Measurements from ENCODE around the gene UBAC1. TPM values are rescaled to one million over a fixed set of nuclear protein-coding genes. Genes with fewer than 3 reads are reported as not detected.
A peak's percentile ranks its signal among the peaks of the same experiment; 100 is the strongest.
"Not testable (repeated sequence)": the region's sequence is repeated elsewhere in the genome, so short reads cannot be mapped to it uniquely, and the experiment has no call there.

The UBAC1 gene
- total RNA-seq, 1 experiment from 2014 or later, result 60.6 TPM

DNA sequence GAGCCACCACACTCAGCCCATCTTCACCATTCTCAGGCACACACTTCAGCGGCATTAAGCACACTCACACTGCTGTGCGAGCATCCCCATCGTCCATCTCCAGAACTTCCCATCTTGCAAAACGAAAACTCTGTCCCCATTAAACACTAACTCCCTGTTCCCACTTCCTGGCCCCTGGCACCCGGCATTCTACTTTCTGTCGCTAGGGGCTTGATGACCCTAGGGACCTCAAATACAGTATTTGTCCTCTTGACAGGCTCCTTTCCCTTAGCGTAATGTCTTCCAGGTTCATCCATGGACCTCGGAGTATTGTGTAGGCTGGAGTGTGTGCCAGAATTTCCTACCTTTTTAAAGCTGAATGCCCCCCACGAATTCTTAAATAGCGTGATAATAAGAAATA, 14.7 kb upstream of the UBAC1 start:
- no peak for DNase-seq
- H3K27ac ChIP-seq, result no peak overlapping the region
- no peak overlapping the region for H3K4me3 ChIP-seq
- no peaks in the 10 kb centered on the region for H3K36me3 ChIP-seq
- peaks cover 13% of the 10 kb centered on the region; the same call in 1 of the 2 replicates for H3K27me3 ChIP-seq
- peaks cover 7% of the 10 kb centered on the region; the same call in 1 of the 2 replicates for H3K4me1 ChIP-seq
- H3K9me3 ChIP-seq (replicated peaks), result no peaks in the 10 kb centered on the region

DNA sequence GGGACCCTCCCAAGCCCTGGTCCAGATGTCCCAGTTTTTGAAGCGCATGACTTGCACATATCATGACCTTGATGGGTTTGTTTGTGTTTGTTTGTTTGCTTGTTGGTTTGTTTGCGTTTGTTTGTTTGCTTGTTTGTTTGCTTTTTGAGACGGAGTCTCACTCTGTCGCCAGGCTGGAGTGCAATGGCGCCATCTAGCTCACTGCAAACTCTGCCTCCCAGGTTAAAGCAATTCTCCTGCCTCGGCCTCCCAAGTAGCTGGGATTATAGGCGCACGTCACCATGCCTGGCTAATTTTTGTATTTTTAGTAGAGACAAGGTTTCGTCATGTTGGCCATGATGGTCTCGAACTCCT, 13.0 kb upstream of the UBAC1 start:
- Histone ChIP-seq H3K27me3 (peaks cover 9% of the 10 kb centered on the region; the same call in 1 of the 2 replicates), H3K4me1 (peaks cover 7% of the 10 kb centered on the region; the same call in 1 of the 2 replicates), H3K9me3 (replicated peaks) (no peaks in the 10 kb centered on the region), H3K4me3 (no peak overlapping the region), H3K36me3 (no peaks in the 10 kb centered on the region), H3K27ac (no peak overlapping the region)
- no peak for DNase-seq

DNA sequence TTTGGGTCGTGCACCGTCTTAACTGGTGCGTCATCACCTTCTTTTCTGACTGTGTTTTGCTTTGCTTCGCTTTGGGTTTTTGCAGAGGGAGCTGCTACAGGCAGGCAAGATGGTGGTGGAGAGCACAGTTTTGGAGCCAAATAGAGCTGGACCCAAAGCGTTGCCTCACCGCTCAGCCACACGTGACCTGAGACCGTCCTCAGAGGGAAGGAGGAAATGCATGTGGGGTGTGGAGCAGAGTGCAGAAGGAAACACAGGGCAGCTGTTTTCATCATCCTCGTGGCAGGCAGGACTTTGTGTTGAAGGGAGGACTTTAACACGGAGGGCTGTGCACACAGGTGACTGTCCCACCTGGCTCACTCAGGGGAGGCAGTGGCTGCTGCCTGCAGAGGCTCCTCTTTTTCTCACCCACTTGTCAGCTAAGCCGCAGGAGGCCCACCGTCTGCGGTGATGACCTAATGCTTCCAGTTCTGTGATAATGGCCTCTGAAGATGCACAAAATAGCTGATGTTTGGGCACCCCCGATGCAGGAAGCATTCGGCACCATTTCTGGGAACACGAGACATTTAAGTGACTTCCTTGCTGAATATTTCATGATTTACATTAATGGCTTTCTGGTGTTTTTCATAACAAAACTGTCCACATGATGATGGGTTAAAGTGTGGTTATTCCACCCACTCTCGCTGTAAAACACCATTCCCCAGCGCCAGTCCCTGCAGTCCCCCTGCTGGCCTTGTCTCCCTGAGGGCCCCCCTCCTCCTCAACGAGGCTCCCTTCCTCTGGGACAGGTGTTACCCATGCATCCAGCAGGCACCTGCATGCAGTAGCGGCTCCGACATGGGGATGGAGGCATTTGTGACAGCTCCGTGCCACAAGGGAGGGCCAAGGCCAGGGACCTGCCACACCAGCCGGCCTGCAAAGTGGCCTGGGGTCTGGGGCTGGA, 12.4 kb upstream of the UBAC1 start:
- Histone ChIP-seq H3K36me3 (no peaks in the 10 kb centered on the region), H3K27ac (no peak overlapping the region), H3K4me3 (no peak overlapping the region), H3K9me3 (replicated peaks) (no peaks in the 10 kb centered on the region), H3K27me3 (0 out of 2 replicates have a peak, but pooled peaks cover 4% of the 10 kb centered on the region), H3K4me1 (peaks cover 7% of the 10 kb centered on the region; the same call in 1 of the 2 replicates)
- no peak for DNase-seq

DNA sequence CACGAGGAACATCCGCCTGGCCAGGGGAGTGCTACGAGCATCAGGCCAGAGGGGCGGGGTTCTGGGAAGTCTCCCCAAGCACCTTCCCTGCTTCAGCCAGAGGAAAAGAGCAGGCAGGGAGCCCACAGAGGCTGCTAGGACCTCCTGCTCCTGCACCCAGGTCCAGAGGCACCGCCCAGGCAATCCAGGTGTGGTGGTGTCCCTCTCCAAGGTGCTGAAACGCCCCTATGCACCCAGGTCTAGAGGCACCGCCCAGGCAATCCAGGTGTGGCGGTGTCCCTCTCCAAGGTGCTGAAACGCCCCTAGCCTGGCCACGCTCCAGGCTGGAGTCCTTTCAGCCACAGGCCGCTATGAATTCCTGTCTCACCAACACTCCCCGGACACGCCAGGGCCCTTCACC, 10.7 kb upstream of the UBAC1 start:
- Histone ChIP-seq H3K27me3 (0 out of 2 replicates have a peak, but pooled peaks cover 4% of the 10 kb centered on the region), H3K4me1 (peaks cover 2% of the 10 kb centered on the region; the same call in 1 of the 2 replicates), H3K9me3 (replicated peaks) (no peaks in the 10 kb centered on the region), H3K36me3 (no peaks in the 10 kb centered on the region), H3K27ac (no peak overlapping the region), H3K4me3 (no peak overlapping the region)
- peak in 1 of 2 experiments; percentile 66 for DNase-seq

DNA sequence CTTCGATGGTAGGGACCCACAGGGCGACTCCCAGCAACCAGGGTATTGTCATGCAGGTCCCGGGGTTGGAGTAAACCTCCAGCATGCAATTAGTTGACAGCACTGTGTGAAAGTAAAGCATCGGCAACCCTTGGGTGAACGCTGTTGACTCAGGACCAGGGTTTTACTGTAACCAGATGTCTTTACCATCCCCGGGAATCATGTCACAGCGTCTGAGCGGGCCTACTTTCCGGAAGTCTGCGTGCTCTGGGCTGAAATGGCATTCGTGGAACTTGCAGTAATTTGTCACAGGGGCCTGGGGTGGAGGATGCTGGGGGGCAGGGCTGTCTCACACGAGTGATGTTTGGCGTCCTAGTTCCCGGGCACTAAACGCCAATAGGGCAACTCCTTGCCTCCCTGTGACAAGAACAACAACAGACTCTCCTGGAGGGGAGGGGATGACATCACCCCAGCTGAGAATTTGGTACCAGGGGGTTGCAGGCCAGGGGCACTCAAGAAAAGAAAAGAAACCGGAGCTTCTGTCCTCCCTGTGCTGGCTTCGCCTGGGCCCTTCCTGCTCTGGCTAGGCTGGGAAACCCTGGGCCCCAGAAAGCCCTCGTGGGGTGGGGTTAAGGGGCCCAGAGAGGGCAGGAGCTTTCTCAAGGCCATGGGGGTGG, 10.1 kb upstream of the UBAC1 start:
- H3K9me3 ChIP-seq (replicated peaks), result no peaks in the 10 kb centered on the region
- no peaks in the 10 kb centered on the region for H3K36me3 ChIP-seq
- no peak overlapping the region for H3K4me3 ChIP-seq
- no peaks in the 10 kb centered on the region for H3K4me1 ChIP-seq
- no peak for DNase-seq
- no peak overlapping the region for H3K27ac ChIP-seq
- no peaks in the 10 kb centered on the region for H3K27me3 ChIP-seq

DNA sequence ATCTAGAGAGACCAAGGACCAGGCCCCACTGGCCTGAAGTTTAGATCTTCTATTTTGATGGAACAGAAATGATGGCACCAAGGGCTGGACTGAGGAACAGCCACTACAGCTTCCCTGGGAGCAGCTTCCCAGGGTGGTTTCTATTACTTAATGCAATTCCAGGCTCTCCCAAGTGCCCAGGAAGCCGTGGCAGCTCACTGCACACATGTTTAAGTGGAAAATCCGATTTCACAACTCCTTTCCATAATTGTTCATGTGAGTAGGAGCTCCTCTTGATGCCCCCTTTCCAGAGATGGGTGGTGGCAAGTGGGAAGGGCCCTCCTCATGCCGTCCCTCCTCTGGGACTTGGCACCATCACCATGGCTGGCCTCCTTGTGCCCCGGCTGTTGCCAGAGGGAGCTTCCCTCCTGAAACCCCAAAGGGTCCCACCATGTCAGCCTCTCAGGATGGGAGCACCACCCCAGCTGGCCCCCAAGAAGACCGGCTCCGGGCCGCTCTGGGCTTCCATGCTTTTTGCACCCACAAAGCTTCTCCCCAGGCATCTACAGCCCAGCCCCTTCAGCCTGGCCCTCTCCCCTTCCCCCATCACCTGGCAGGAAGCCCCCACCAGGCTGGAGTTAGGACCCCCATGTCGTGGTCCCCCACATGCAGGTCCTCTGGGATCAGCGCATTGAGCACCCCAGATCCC, 9.1 kb upstream of the UBAC1 start:
- no peak overlapping the region for H3K27ac ChIP-seq
- DNase-seq, result no peak
- H3K36me3 ChIP-seq, result no peaks in the 10 kb centered on the region

DNA sequence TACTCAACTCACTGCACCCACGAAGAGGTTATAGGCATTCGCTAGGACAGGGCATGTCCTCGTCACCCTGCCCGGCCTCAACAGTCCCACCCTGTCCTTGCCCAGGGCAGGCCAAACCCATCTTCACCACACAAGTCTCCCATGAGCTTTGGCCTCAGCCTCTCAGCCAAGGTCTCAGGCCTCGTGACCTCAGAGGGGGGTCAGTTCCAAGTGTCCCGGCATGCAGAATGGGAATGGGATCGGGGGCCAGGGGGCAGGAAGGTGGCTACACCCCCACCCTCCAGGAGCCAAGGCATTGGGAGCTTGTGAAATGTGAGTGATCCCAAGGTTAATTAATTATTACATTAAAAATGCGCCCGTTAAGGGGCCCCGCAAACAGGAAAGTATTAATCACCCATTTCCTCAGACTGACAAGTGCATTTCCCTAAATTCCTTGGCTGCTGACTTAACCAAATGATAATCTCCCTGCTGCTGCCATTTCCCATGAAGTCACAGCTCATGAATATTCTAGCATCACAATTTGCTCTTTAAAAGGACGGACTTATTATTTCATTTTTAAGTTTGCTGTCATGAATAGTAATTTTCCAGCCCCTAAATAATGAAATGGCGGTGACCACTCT, 8.0 kb upstream of the UBAC1 start:
- Histone ChIP-seq H3K27ac (no peak overlapping the region), H3K4me1 (no peaks in the 10 kb centered on the region), H3K9me3 (replicated peaks) (no peaks in the 10 kb centered on the region), H3K36me3 (no peaks in the 10 kb centered on the region), H3K4me3 (no peak overlapping the region), H3K27me3 (no peaks in the 10 kb centered on the region; the same call in 1 of the 2 replicates)
- DNase-seq, result no peak

More for the DNA sequence above, 9.1 kb upstream of the UBAC1 start:
- no peaks in the 10 kb centered on the region for H3K27me3 ChIP-seq
- H3K4me3 ChIP-seq, result no peak overlapping the region
- H3K9me3 ChIP-seq (replicated peaks), result no peaks in the 10 kb centered on the region
- H3K4me1 ChIP-seq, result no peaks in the 10 kb centered on the region

DNA sequence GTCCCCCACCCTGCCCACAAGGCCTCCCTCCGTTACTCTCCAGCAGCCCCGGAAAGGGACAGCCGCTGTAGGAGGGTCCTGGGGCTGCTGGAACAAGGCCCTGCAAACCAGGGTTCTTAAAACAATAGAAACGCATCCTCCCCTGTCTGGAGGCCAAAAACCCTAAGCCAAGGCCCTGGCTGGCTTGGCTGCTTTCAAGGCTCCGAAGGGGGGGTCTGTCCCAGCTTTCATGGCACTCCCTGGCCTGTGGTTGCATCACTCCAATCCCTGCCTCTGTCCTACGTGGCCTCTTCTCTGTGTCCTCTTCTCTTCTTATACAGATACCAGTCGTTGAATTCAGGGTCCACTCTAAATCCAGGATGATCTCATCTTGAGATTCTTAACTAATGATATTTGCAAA, 7.4 kb upstream of the UBAC1 start:
- H3K36me3 ChIP-seq, result no peaks in the 10 kb centered on the region
- H3K4me3 ChIP-seq, result no peak overlapping the region
- H3K27ac ChIP-seq, result no peak overlapping the region
- no peaks in the 10 kb centered on the region for H3K4me1 ChIP-seq
- H3K9me3 ChIP-seq (replicated peaks), result no peaks in the 10 kb centered on the region
- no peak for DNase-seq
- peaks cover 5% of the 10 kb centered on the region; the same call in 1 of the 2 replicates for H3K27me3 ChIP-seq

DNA sequence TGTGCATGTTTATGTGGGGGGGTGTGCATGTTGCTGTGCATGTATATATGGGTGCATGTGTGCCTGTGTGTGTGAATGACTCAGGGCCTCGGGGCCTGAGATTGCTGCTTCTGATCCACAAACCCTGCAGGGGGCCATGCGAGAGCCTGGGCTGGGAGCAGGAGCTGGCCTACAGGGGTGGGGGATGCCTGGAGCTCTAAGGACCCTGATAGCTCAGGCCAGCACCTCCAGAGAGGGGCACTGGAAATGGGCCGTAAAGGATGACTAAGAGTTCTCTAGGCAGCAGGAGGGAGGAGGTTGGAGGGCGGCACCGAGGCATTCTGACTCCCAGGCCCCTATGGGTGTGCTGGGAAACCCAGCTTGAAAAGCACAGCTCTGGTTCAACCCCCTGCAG, 6.9 kb upstream of the UBAC1 start:
- H3K27me3 ChIP-seq, result peaks cover 6% of the 10 kb centered on the region; the same call in 1 of the 2 replicates
- no peak for DNase-seq
- H3K4me1 ChIP-seq, result no peaks in the 10 kb centered on the region
- H3K27ac ChIP-seq, result no peak overlapping the region
- no peak overlapping the region for H3K4me3 ChIP-seq
- H3K36me3 ChIP-seq, result no peaks in the 10 kb centered on the region
- H3K9me3 ChIP-seq (replicated peaks), result no peaks in the 10 kb centered on the region

DNA sequence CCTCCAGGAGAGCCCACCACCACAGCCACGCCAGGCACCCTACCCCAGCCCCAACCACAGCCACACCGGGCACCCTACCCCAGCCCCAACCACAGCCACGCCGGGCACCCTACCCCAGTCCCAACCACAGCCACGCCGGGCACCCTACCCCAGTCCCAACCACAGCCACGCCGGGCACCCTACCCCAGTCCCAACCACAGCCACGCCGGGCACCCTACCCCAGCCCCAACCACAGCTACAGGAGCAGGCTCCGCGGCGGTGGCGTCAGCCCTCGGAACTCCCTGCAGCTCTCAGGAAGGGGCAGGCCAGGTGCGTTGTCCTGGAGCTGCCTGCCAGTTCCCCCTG, 5.7 kb upstream of the UBAC1 start:
- not testable (repeated sequence) for DNase-seq; H3K4me3 ChIP-seq; H3K9me3 ChIP-seq (replicated peaks); H3K4me1 ChIP-seq; H3K36me3 ChIP-seq; H3K27ac ChIP-seq; H3K27me3 ChIP-seq

DNA sequence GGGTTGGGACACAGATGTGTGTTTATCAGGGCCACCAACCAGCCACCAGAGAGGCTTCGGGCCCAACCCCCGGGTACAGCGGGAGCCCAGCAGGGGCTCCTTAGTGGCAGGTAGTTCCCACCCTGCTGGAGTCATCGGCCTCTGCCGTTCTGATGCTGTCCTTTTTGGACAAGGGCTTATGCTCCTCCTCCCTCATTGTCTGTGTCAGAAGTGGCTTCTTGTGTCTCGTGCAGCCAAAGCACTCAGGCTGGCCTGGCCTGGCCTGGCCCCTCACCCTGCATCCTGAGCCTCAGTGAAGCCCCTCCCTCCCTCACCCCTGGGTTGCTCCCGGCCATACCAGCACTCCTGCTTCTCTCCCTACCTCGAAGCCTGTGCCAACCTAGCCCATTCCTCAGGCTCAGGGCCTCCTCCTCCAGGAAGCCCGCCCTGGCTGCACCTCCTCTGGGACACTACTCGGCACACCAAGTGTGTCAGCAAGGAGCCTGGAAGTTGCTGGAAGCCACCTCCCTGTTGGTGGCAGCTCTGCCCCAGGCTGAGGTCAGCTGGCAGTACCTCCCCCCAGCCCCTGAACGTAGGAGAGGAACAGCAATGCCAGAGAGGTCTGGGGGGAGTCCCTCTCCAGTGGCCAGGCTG, 4.1 kb upstream of the UBAC1 start:
- Histone ChIP-seq H3K4me1 (no peaks in the 10 kb centered on the region), H3K4me3 (no peak overlapping the region), H3K27me3 (peaks cover 6% of the 10 kb centered on the region; the same call in 1 of the 2 replicates), H3K27ac (no peak overlapping the region), H3K9me3 (replicated peaks) (no peaks in the 10 kb centered on the region), H3K36me3 (no peaks in the 10 kb centered on the region)
- DNase-seq, result no peak

DNA sequence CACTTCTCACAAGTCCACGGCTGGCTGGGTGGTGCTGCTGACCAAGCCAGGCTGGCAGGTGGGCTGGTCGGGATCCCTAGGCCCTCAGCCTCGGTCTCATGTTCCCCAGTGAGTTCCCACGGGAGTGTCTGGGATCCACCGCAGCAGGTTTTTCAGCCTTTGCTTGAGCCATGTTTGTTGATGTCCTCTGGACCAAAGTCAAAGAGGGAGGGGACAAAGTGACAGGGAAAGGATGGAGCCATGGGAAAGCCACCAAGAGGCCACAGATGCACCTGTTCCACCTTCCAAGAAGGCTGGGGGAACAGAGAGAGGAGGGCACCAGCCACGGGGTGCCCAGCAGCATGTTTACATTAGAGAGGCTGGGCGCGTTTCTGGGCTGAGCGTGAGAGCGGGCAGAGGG, 2.8 kb upstream of the UBAC1 start:
- no peak for DNase-seq
- H3K4me3 ChIP-seq, result no peak overlapping the region
- H3K9me3 ChIP-seq (replicated peaks), result no peaks in the 10 kb centered on the region
- no peaks in the 10 kb centered on the region for H3K36me3 ChIP-seq
- peaks cover 6% of the 10 kb centered on the region; the same call in 1 of the 2 replicates for H3K27me3 ChIP-seq
- peaks cover 4% of the 10 kb centered on the region; the same call in 1 of the 2 replicates for H3K4me1 ChIP-seq
- H3K27ac ChIP-seq, result no peak overlapping the region

DNA sequence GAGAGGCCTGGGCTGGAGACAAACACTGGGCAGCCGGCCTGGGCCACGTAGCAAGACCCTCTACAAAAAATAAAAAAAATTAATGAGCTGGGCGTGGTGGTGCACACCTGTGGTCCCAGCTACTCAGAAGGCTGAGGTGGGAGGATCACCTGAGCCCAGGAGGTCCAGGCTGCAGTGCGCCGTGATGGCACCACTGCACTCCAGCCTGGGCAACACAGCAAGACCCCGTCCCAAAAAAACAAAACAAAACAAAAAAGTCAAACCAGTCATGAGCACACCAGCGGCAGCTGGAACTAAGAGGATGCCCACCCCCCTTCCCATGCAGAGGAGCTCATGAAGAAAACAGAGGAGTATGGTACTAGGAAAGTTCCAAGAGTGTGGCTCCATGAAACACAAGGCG, 2.2 kb upstream of the UBAC1 start:
- H3K4me3 ChIP-seq, result no peak overlapping the region
- DNase-seq, result no peak
- peaks cover 6% of the 10 kb centered on the region; the same call in 1 of the 2 replicates for H3K27me3 ChIP-seq
- peaks cover 4% of the 10 kb centered on the region; the same call in 1 of the 2 replicates for H3K4me1 ChIP-seq
- H3K36me3 ChIP-seq, result no peaks in the 10 kb centered on the region
- H3K9me3 ChIP-seq (replicated peaks), result no peaks in the 10 kb centered on the region
- no peak overlapping the region for H3K27ac ChIP-seq

DNA sequence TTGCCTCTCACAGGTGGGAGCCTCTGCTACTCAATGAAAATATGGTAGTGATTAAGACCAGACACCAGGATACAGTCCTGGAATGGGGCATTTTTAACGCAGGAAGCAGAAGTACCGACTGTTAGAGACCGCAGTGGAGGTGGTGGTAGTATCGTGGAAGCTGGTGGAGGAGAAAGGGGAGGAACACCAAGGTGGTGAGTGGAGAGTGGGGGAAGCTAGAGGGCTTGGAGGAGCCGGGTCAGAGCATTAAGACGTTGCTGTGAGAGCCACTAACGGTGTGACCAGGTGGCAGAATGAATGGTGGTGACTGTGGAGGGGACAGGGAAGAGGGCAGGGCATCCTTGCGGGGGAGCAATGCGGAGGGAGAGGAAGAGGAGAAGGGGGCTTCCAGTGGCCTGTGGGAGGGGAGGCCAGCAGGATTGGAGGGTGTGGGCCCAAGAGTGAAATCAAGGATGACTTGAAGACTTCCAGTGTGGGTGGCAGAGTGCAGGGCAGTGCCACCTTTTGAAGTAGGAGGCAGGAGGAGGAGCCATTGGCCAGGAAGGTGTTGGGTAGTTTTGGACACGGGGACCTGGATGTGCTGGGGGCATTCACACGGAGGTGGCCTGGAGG, 1.6 kb upstream of the UBAC1 start:
- Histone ChIP-seq H3K4me3 (no peak overlapping the region), H3K36me3 (no peaks in the 10 kb centered on the region), H3K27ac (no peak overlapping the region), H3K4me1 (peaks cover 4% of the 10 kb centered on the region; the same call in 1 of the 2 replicates), H3K9me3 (replicated peaks) (no peaks in the 10 kb centered on the region), H3K27me3 (peaks cover 6% of the 10 kb centered on the region; the same call in 1 of the 2 replicates)
- DNase-seq, result no peak

Data from SJCRH30 (cell line).